CD4-positive, alpha-beta memory T cell (primary cell): ENCODE results near the gene PPBP. TPM values are rescaled to one million over a fixed set of nuclear protein-coding genes. Genes with fewer than 3 reads are reported as not detected.

Experiments
- CTCF ChIA-PET: fragments of 350-600 bp; sonication (Branson Sonifier 250); formaldehyde crosslinking; loops from one replicate; lab custom pipeline; 2021; ENCODE audit warnings: inconsistent platforms; ENCODE audit not compliant: partially characterized antibody; lab: Charles Lee
- POLR2A ChIA-PET: fragments of 350-600 bp; sonication (Branson Sonifier 250); formaldehyde crosslinking; loops from one replicate; lab custom pipeline; 2021; ENCODE audit not compliant: partially characterized antibody; lab: Charles Lee
- DNase-seq, 5 donors: peaks; one replicate each; pipeline versions ENCODE4 v3.0.0 to v3.0.0-alpha.2; 2020 to 2022; ENCODE audit warnings: mixed read lengths in 1 of 5
- H3K27ac ChIP-seq: one replicate; pipeline ENCODE4 v1.7.0; 2013; ENCODE audit warnings: low read depth, low read length
- H3K27me3 ChIP-seq: 2 replicates; pipeline ENCODE4 v1.7.0; 2013; ENCODE audit warnings: mild to moderate bottlenecking, low read length, moderate library complexity; ENCODE audit not compliant: insufficient read depth
- H3K36me3 ChIP-seq: 2 replicates; pipeline ENCODE4 v1.7.0; 2013; ENCODE audit warnings: mild to moderate bottlenecking, low read length, moderate library complexity; ENCODE audit not compliant: insufficient read depth
- H3K4me1 ChIP-seq: 2 replicates; pipeline ENCODE4 v1.7.0; 2013; ENCODE audit warnings: mild to moderate bottlenecking, low read length, moderate library complexity; ENCODE audit not compliant: insufficient read depth
- H3K4me3 ChIP-seq, 2 donors: one replicate each; pipeline ENCODE4 v1.7.0; 2013; ENCODE audit warnings: low read length in 2 of 2, mild to moderate bottlenecking in 1 of 2
- H3K9me3 ChIP-seq, 2 donors: one replicate each; pipeline ENCODE4 v1.7.0; 2013; ENCODE audit warnings: low read length in 2 of 2, control low read depth in 1 of 2; ENCODE audit not compliant: control insufficient read depth in 1 of 2
- H3K27ac Mint-ChIP-seq, 7 donors: one replicate each; pipeline ENCODE4 v1.8.0; 2020 to 2021; ENCODE audit warnings: mixed read lengths in 7 of 7, mild to moderate bottlenecking in 6 of 7, inconsistent platforms in 3 of 7, moderate library complexity in 3 of 7
- H3K27me3 Mint-ChIP-seq, 2 donors: one replicate each; pipeline ENCODE4 v1.8.0; 2020 to 2021; ENCODE audit warnings: mixed read lengths in 2 of 2
- H3K36me3 Mint-ChIP-seq, 2 donors: one replicate each; pipeline ENCODE4 v1.8.0; 2020 to 2021; ENCODE audit warnings: mixed read lengths in 2 of 2, inconsistent platforms in 1 of 2, mild to moderate bottlenecking in 1 of 2
- H3K4me1 Mint-ChIP-seq, 4 donors: one replicate each; pipeline ENCODE4 v1.8.0; 2020 to 2021; ENCODE audit warnings: mixed read lengths in 4 of 4, mild to moderate bottlenecking in 1 of 4
- H3K4me3 Mint-ChIP-seq, 8 donors: one replicate each; pipeline ENCODE4 v1.8.0; 2020 to 2021; ENCODE audit warnings: mixed read lengths in 8 of 8, mild to moderate bottlenecking in 7 of 8, moderate library complexity in 6 of 8, inconsistent platforms in 3 of 8
- H3K9me3 Mint-ChIP-seq, 8 donors: one replicate each; pipeline ENCODE4 v1.8.0; 2020 to 2021; ENCODE audit warnings: mixed read lengths in 8 of 8, mild to moderate bottlenecking in 5 of 8, inconsistent platforms in 3 of 8, moderate library complexity in 1 of 8
- intact Hi-C: fragments of 100-400 bp; cut with micrococcal nuclease; formaldehyde crosslinking; loops from one replicate; pipeline ENCODE4 v1.15.1; 2023
- polyA plus RNA-seq, 2 donors: library from polyadenylated mRNA; unstranded; fragments of 300-500 nt; fragmentation: Illumina TruSeq; gene quantifications; one replicate each; pipeline ENCODE4 v1.2.3, GENCODE V29; 2021
- total RNA-seq, 2 experiments: library from RNA; stranded (reverse); gene quantifications; one replicate each; pipeline ENCODE4 v1.2.3, GENCODE V29; 2021

The PPBP gene
- total and polyA plus RNA-seq, 4 experiments from 2014 or later: 0.40 TPM; not detected in 3

GRCh38 chr4:73944061-73944875, 43.7 kb downstream of the PPBP start:
- ChIA-PET CTCF (no interaction called here), POLR2A (no interaction called here)
- Mint-ChIP-seq H3K27ac (no peak overlapping the region), H3K9me3 (peaks cover 0 to 7% (median under 1%) of the 10 kb centered on the region in 8 donors), H3K4me3 (no peak overlapping the region), H3K27me3 (peaks cover 13 to 18% of the 10 kb centered on the region in 2 donors), H3K4me1 (no peaks in the 10 kb centered on the region), H3K36me3 (no peaks in the 10 kb centered on the region)
- no peak for DNase-seq
- Histone ChIP-seq H3K4me1 (no peaks in the 10 kb centered on the region), H3K4me3 (no peak overlapping the region), H3K27ac (no peak overlapping the region), H3K27me3 (peaks cover 6% of the 10 kb centered on the region), H3K36me3 (no peaks in the 10 kb centered on the region), H3K9me3 (no peaks in the 10 kb centered on the region)
- intact Hi-C loops: no loop called here

DNA sequence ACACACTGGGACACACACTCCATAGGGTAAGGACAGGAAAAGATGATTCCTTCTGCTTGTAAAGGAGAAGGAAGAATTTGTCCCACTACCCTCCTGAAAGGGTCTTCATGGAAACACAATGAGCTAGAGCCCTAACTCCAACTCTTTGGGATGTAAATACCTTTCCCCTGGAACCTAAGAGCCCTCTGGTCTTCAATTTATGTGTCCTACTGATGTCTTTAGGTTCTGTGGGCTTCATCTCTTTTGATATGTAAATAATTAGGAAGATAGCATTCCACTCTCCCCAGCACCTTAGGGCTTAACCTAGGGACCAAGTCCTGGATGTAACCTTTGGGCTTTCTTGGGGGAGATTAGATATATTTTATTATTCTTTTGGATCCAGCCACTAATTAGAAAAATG, 44.4 kb downstream of the PPBP start:
- Mint-ChIP-seq H3K4me3 (no peak overlapping the region), H3K36me3 (no peaks in the 10 kb centered on the region), H3K4me1 (no peaks in the 10 kb centered on the region), H3K27ac (no peak overlapping the region), H3K27me3 (peaks cover 13 to 18% of the 10 kb centered on the region in 2 donors), H3K9me3 (peaks cover 0 to 7% (median under 1%) of the 10 kb centered on the region in 8 donors)
- DNase-seq: no peak
- Histone ChIP-seq H3K27ac (no peak overlapping the region), H3K4me1 (no peaks in the 10 kb centered on the region), H3K9me3 (no peaks in the 10 kb centered on the region), H3K36me3 (no peaks in the 10 kb centered on the region), H3K4me3 (no peak overlapping the region), H3K27me3 (peaks cover 6% of the 10 kb centered on the region)
- CTCF ChIA-PET: no interaction called here
- intact Hi-C loops: no loop called here
- POLR2A ChIA-PET: no interaction called here

GRCh38 chr4:73936969-73937368, 51.0 kb downstream of the PPBP start:
- POLR2A ChIA-PET: no interaction called here
- Histone ChIP-seq H3K4me1 (no peaks in the 10 kb centered on the region), H3K27ac (no peak overlapping the region), H3K36me3 (no peaks in the 10 kb centered on the region), H3K27me3 (no peaks in the 10 kb centered on the region), H3K9me3 (no peaks in the 10 kb centered on the region), H3K4me3 (no peak overlapping the region)
- DNase-seq: no peak
- no peak overlapping the region for H3K27ac Mint-ChIP-seq
- intact Hi-C loops: no loop called here
- H3K4me1 Mint-ChIP-seq: no peaks in the 10 kb centered on the region
- H3K36me3 Mint-ChIP-seq: no peaks in the 10 kb centered on the region
- peaks cover 0 to 3% (median 0%) of the 10 kb centered on the region in 8 donors for H3K9me3 Mint-ChIP-seq
- H3K27me3 Mint-ChIP-seq: no peaks in the 10 kb centered on the region
- no peak overlapping the region for H3K4me3 Mint-ChIP-seq
- CTCF ChIA-PET: no interaction called here

Other genes starting within 250 kb of the PPBP start
- gene CXCL8, start 247.6 kb downstream of the PPBP start, total RNA-seq: 1 to 10 TPM; 3.8 to 4.6 TPM
- gene CXCL8, start 247.6 kb downstream of the PPBP start, polyA plus RNA-seq: under 1 TPM in 1 of 2 donors, not detected in 1; 0.25 TPM
- gene CXCL6, start 151.5 kb downstream of the PPBP start, total RNA-seq: not detected
- not detected for gene CXCL6, start 151.5 kb downstream of the PPBP start, polyA plus RNA-seq
- gene PF4V1, start 134.9 kb downstream of the PPBP start, total RNA-seq: not detected
- not detected for gene PF4V1, start 134.9 kb downstream of the PPBP start, polyA plus RNA-seq
- not detected for gene CXCL1, start 118.8 kb downstream of the PPBP start, total RNA-seq
- not detected for gene CXCL1, start 118.8 kb downstream of the PPBP start, polyA plus RNA-seq
- gene PF4, start 6.2 kb downstream of the PPBP start, total RNA-seq: not detected
- gene PF4, start 6.2 kb downstream of the PPBP start, polyA plus RNA-seq: under 1 TPM in 1 of 2 donors, not detected in 1; 0.77 TPM
- gene CXCL5, start 10.5 kb upstream of the PPBP start, total RNA-seq: not detected
- not detected for gene CXCL5, start 10.5 kb upstream of the PPBP start, polyA plus RNA-seq
- gene CXCL3, start 50.5 kb upstream of the PPBP start, total RNA-seq: not detected
- gene CXCL3, start 50.5 kb upstream of the PPBP start, polyA plus RNA-seq: not detected
- under 1 TPM in 1 of 2 experiments, not detected in 1; 0.42 TPM for gene CXCL2, start 111.0 kb upstream of the PPBP start, total RNA-seq
- not detected for gene CXCL2, start 111.0 kb upstream of the PPBP start, polyA plus RNA-seq
- 1 to 10 TPM; 7.5 to 7.6 TPM for gene MTHFD2L, start 169.9 kb upstream of the PPBP start, total RNA-seq
- gene MTHFD2L, start 169.9 kb upstream of the PPBP start, polyA plus RNA-seq: 1 to 10 TPM; 3.6 to 4.5 TPM